Measurements from ENCODE around the gene ITK.

Gene ITK

GRCh38 chr5:157269165-157269671 lies 88.6 kb downstream of the ITK start:
- Mint-ChIP-seq H3K27ac (peak overlapping the region; percentile 95), H3K9me3 (no peaks in the 10 kb centered on the region), H3K36me3 (peaks cover 14% of the 10 kb centered on the region), H3K4me1 (peaks cover 81% of the 10 kb centered on the region), H3K4me3 (peak overlapping the region; percentile 84), H3K27me3 (no peaks in the 10 kb centered on the region)

- Mint-ChIP-seq H3K36me3 (peaks cover 14% of the 10 kb centered on the region), H3K9me3 (no peaks in the 10 kb centered on the region), H3K4me3 (peak overlapping the region; percentile 84), H3K27me3 (no peaks in the 10 kb centered on the region), H3K4me1 (peaks cover 81% of the 10 kb centered on the region), H3K27ac (peak overlapping the region; percentile 95)
Measured at GRCh38 chr5:157269761-157270272, 89.2 kb downstream of the ITK start.

GRCh38 chr5:157270771-157271170 lies 90.1 kb downstream of the ITK start:
- Mint-ChIP-seq H3K4me1 (peaks cover 82% of the 10 kb centered on the region), H3K27ac (peak overlapping the region; percentile 95), H3K27me3 (no peaks in the 10 kb centered on the region), H3K4me3 (peak overlapping the region; percentile 84), H3K36me3 (peaks cover 17% of the 10 kb centered on the region), H3K9me3 (no peaks in the 10 kb centered on the region)

- Mint-ChIP-seq H3K27ac (peak overlapping the region; percentile 95), H3K4me1 (peaks cover 93% of the 10 kb centered on the region), H3K9me3 (no peaks in the 10 kb centered on the region), H3K36me3 (peaks cover 17% of the 10 kb centered on the region), H3K27me3 (no peaks in the 10 kb centered on the region), H3K4me3 (peak overlapping the region; percentile 84)
Measured at GRCh38 chr5:157271740-157272271, 91.2 kb downstream of the ITK start.

GRCh38 chr5:157273131-157273556 lies 92.5 kb downstream of the ITK start:
- H3K27ac Mint-ChIP-seq = peak overlapping the region; percentile 95
- peak overlapping the region; percentile 77 for H3K4me3 Mint-ChIP-seq
- peaks cover 93% of the 10 kb centered on the region for H3K4me1 Mint-ChIP-seq
- H3K36me3 Mint-ChIP-seq = peaks cover 17% of the 10 kb centered on the region
- H3K27me3 Mint-ChIP-seq = no peaks in the 10 kb centered on the region
- H3K9me3 Mint-ChIP-seq = no peaks in the 10 kb centered on the region

- Mint-ChIP-seq H3K4me3 (peak overlapping the region; percentile 36), H3K27ac (peak overlapping the region; percentile 70)
Measured at GRCh38 chr5:157275403-157275802, 94.8 kb downstream of the ITK start.

GRCh38 chr5:157278319-157279037 lies 97.8 kb downstream of the ITK start:
- Mint-ChIP-seq H3K9me3 (peaks cover 4% of the 10 kb centered on the region), H3K4me3 (peak overlapping the region; percentile 3), H3K36me3 (peaks cover 14% of the 10 kb centered on the region), H3K27ac (peak overlapping the region; percentile 80), H3K27me3 (no peaks in the 10 kb centered on the region), H3K4me1 (peaks cover 94% of the 10 kb centered on the region)

More at GRCh38 chr5:157275403-157275802, 94.8 kb downstream of the ITK start:
- no peaks in the 10 kb centered on the region for H3K9me3 Mint-ChIP-seq
- peaks cover 10% of the 10 kb centered on the region for H3K36me3 Mint-ChIP-seq
- H3K4me1 Mint-ChIP-seq = peaks cover 92% of the 10 kb centered on the region
- H3K27me3 Mint-ChIP-seq = no peaks in the 10 kb centered on the region

- peaks cover 94% of the 10 kb centered on the region for H3K4me1 Mint-ChIP-seq
- peak overlapping the region; percentile 90 for H3K27ac Mint-ChIP-seq
- peaks cover 4% of the 10 kb centered on the region for H3K9me3 Mint-ChIP-seq
- no peaks in the 10 kb centered on the region for H3K27me3 Mint-ChIP-seq
- peaks cover 14% of the 10 kb centered on the region for H3K36me3 Mint-ChIP-seq
- peak overlapping the region; percentile 34 for H3K4me3 Mint-ChIP-seq
Measured at GRCh38 chr5:157279605-157280239, 99.1 kb downstream of the ITK start.

GRCh38 chr5:157280927-157281326 lies 100.3 kb downstream of the ITK start:
- Mint-ChIP-seq H3K27ac (peak overlapping the region; percentile 96), H3K4me1 (peaks cover 96% of the 10 kb centered on the region), H3K27me3 (no peaks in the 10 kb centered on the region), H3K36me3 (peaks cover 12% of the 10 kb centered on the region), H3K4me3 (peak overlapping the region; percentile 66), H3K9me3 (peaks cover 4% of the 10 kb centered on the region)

GRCh38 chr5:157282150-157282549 lies 101.5 kb downstream of the ITK start:
- H3K27ac Mint-ChIP-seq = peak overlapping the region; percentile 89
- H3K9me3 Mint-ChIP-seq = peaks cover 4% of the 10 kb centered on the region
- peaks cover 86% of the 10 kb centered on the region for H3K4me1 Mint-ChIP-seq
- H3K36me3 Mint-ChIP-seq = peaks cover 13% of the 10 kb centered on the region
- H3K27me3 Mint-ChIP-seq = no peaks in the 10 kb centered on the region
- peak overlapping the region; percentile 36 for H3K4me3 Mint-ChIP-seq

- Mint-ChIP-seq H3K27me3 (no peaks in the 10 kb centered on the region), H3K4me3 (peak overlapping the region; percentile 70), H3K27ac (peak overlapping the region; percentile 89), H3K36me3 (peaks cover 16% of the 10 kb centered on the region), H3K9me3 (peaks cover 4% of the 10 kb centered on the region), H3K4me1 (peaks cover 88% of the 10 kb centered on the region)
Measured at GRCh38 chr5:157283434-157283833, 102.8 kb downstream of the ITK start.

GRCh38 chr5:157284458-157285212 lies 104.0 kb downstream of the ITK start:
- Mint-ChIP-seq H3K27ac (peak overlapping the region; percentile 73), H3K9me3 (peaks cover 4% of the 10 kb centered on the region), H3K4me3 (no peak overlapping the region), H3K27me3 (no peaks in the 10 kb centered on the region), H3K36me3 (peaks cover 19% of the 10 kb centered on the region), H3K4me1 (peaks cover 89% of the 10 kb centered on the region)

GRCh38 chr5:157285310-157286035 lies 104.8 kb downstream of the ITK start:
- H3K36me3 Mint-ChIP-seq = peaks cover 22% of the 10 kb centered on the region

GRCh38 chr5:157286761-157287211 lies 106.1 kb downstream of the ITK start:
- Mint-ChIP-seq H3K27me3 (no peaks in the 10 kb centered on the region), H3K4me1 (peaks cover 89% of the 10 kb centered on the region), H3K36me3 (peaks cover 22% of the 10 kb centered on the region), H3K27ac (peak overlapping the region; percentile 46), H3K4me3 (no peak overlapping the region), H3K9me3 (peaks cover 2% of the 10 kb centered on the region)

More at GRCh38 chr5:157285310-157286035, 104.8 kb downstream of the ITK start:
- H3K4me1 Mint-ChIP-seq = peaks cover 89% of the 10 kb centered on the region
- no peak overlapping the region for H3K4me3 Mint-ChIP-seq
- H3K27me3 Mint-ChIP-seq = no peaks in the 10 kb centered on the region
- H3K27ac Mint-ChIP-seq = peak overlapping the region; percentile 70
- peaks cover 4% of the 10 kb centered on the region for H3K9me3 Mint-ChIP-seq
